Articular chondrocyte of knee joint (primary cell): ENCODE data around the gene CPO. TPM values are rescaled to one million over a fixed set of nuclear protein-coding genes. Genes with fewer than 3 reads are reported as not detected.

Experiments
- total RNA-seq: library from RNA; depleted of rRNA; stranded (reverse); fragments of >200 nt; gene quantifications from 2 replicates; pipeline ENCODE4 v1.2.3, GENCODE V29; 2012

CPO gene, protein sequence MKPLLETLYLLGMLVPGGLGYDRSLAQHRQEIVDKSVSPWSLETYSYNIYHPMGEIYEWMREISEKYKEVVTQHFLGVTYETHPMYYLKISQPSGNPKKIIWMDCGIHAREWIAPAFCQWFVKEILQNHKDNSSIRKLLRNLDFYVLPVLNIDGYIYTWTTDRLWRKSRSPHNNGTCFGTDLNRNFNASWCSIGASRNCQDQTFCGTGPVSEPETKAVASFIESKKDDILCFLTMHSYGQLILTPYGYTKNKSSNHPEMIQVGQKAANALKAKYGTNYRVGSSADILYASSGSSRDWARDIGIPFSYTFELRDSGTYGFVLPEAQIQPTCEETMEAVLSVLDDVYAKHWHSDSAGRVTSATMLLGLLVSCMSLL
- 0.32 TPM in 1 of 2 replicates, not detected in the other for total RNA-seq

DNA sequence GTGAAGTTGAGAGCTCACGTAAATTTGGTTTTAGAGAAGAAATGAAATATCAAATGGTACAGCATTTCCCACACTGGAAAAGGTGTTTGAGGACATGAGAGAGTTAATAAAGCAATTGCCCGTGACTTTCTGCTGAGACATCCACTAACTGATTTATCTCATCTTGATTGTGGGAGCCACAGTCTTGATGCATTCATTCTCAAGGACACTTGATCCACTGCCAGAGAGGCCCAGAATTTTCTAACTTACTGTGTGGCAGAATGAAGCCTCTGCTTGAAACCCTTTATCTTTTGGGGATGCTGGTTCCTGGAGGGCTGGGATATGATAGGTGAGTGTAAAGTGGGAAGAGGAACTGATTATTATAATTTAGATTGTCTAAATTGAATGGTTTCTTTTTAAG lies at the start of gene CPO:
Gene CPO, plus strand, starts transcription at position 179 of the 400 bp plus-strand sequence. Its CDS starts 82 bp downstream, at position 261.

Other genes with a start within 250 kb of the CPO start
- not detected in 2 replicates for gene DYTN, start 221.1 kb upstream of the CPO start, total RNA-seq
- 2.3 and 2.7 TPM in 2 replicates for gene MDH1B, start 174.2 kb upstream of the CPO start, total RNA-seq
- 55.7 and 60.9 TPM in 2 replicates for gene FASTKD2, start 173.9 kb upstream of the CPO start, total RNA-seq
- gene KLF7, start 226.4 kb downstream of the CPO start, total RNA-seq: 25.5 and 33.7 TPM in 2 replicates